Kidney (tissue), 14 donors: ENCODE data around the gene SEMA4A. TPM values are rescaled to one million over a fixed set of nuclear protein-coding genes. Genes with fewer than 3 reads are reported as not detected.

Experiments
- DNase-seq, 5 donors: peaks; one replicate each; pipeline ENCODE4 v3.0.0-alpha.2; 2013 to 2020
- FAIRE-seq: peaks from 2 replicates; lab custom pipeline; 2012; peaks lifted over from hg19 to GRCh38; lab: Jason Lieb, UNC
- H3K27ac ChIP-seq, 2 donors: one replicate each; pipeline ENCODE4 v1.7.0; 2013; ENCODE audit warnings: low read depth in 2 of 2, low read length in 2 of 2, inconsistent platforms in 1 of 2
- H3K27me3 ChIP-seq: one replicate; pipeline ENCODE4 v1.7.1; 2013; ENCODE audit warnings: low read length, inconsistent platforms; ENCODE audit not compliant: control insufficient read depth, insufficient read depth
- H3K36me3 ChIP-seq, 3 donors: one replicate each; pipeline versions ENCODE4 v1.7.0 to v1.7.1; 2013; ENCODE audit warnings: low read length in 3 of 3, control low read depth in 1 of 3, inconsistent platforms in 1 of 3; ENCODE audit not compliant: insufficient read depth in 3 of 3, control insufficient read depth in 2 of 3
- H3K4me1 ChIP-seq, 3 donors: one replicate each; pipeline versions ENCODE4 v1.7.0 to v1.7.1; 2013; ENCODE audit warnings: low read length in 3 of 3, inconsistent platforms in 1 of 3, low read depth in 1 of 3; ENCODE audit not compliant: control insufficient read depth in 2 of 3, insufficient read depth in 2 of 3
- H3K4me3 ChIP-seq, 3 donors: one replicate each; pipeline versions ENCODE4 v1.7.0 to v1.8.1; 2013; ENCODE audit warnings: low read length in 3 of 3, control low read depth in 1 of 3, inconsistent platforms in 1 of 3
- H3K9ac ChIP-seq, 3 donors: one replicate each; pipeline versions ENCODE4 v1.7.0 to v1.7.1; 2013; ENCODE audit warnings: low read length in 3 of 3, control low read depth in 1 of 3, inconsistent platforms in 1 of 3
- H3K9me3 ChIP-seq, 3 donors: one replicate each; pipeline versions ENCODE4 v1.7.0 to v1.7.1; 2013; ENCODE audit warnings: low read length in 3 of 3, control low read depth in 1 of 3, inconsistent platforms in 1 of 3; ENCODE audit not compliant: control insufficient read depth in 2 of 3, insufficient read depth in 1 of 3
- intact Hi-C: fragments of 100-400 bp; cut with DNase I; formaldehyde crosslinking; loops from one replicate; pipeline ENCODE4 v1.11.1; 2022
- polyA plus RNA-seq: library from polyadenylated mRNA; stranded (reverse); fragments of 350-450 nt; fragmentation: Illumina TruSeq; extraction: RNeasy Lipid Tissue Mini Kit (QIAGEN cat#74804); gene quantifications from one replicate; pipeline ENCODE4 v1.2.3, GENCODE V29; 2014; ENCODE audit warnings: low read depth, low replicate concordance; ENCODE audit not compliant: insufficient read depth
- total RNA-seq: library from RNA; stranded (reverse); fragmentation: NEBNext Ultra II Directional; extraction: Animal tissue kit (Norgen Biotek cat#: 25700); gene quantifications from one replicate; pipeline ENCODE4 v1.2.1, GENCODE V29; 2021
- TF ChIP-seq, protein P1 (sequence below): IDR thresholded peaks from 3 replicates; pipeline ENCODE4 v1.5.1; 2012; ENCODE audit warnings: mild to moderate bottlenecking, moderate library complexity, borderline replicate concordance; ENCODE audit not compliant: insufficient read depth; ENCODE audit errors: extremely low read depth
- donor health status: control.
- donor health status: control.
- donor health status: control.
- donor health status: control.
- donor health status: control.
- donor health status: DM: yes; HTN: yes; CAD: no.
- donor health status: Normal renal cell carcinoma (clear cell type).

Gene SEMA4A
- total and polyA plus RNA-seq, 2 donors from 2014 or later, result 16.4 to 45.9 TPM

DNA sequence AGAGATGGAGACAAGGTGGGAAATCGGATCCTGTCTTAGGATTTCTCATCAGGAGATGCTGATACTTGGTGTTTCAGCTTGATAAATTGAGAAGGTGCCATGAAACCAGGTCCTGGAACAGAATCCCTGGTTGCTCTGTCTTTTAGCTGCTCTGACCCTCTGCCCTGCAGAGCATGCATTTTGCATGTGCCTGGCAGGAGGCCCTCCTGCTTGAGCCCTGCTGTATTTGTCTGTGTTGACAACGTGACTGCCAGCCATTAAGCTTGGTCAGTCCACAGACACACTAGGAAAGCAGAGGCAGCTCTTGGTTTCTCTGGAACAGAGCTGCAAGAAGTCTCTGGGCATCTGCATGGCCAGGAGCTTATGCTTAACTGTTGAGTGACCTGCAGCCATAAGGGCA, 43.1 kb downstream of the SEMA4A start:
- no peak overlapping the region for H3K4me3 ChIP-seq
- peaks cover 0 to 32% (median 22%) of the 10 kb centered on the region in 3 donors for H3K4me1 ChIP-seq
- no peak for DNase-seq
- TF ChIP-seq, protein P1, sequence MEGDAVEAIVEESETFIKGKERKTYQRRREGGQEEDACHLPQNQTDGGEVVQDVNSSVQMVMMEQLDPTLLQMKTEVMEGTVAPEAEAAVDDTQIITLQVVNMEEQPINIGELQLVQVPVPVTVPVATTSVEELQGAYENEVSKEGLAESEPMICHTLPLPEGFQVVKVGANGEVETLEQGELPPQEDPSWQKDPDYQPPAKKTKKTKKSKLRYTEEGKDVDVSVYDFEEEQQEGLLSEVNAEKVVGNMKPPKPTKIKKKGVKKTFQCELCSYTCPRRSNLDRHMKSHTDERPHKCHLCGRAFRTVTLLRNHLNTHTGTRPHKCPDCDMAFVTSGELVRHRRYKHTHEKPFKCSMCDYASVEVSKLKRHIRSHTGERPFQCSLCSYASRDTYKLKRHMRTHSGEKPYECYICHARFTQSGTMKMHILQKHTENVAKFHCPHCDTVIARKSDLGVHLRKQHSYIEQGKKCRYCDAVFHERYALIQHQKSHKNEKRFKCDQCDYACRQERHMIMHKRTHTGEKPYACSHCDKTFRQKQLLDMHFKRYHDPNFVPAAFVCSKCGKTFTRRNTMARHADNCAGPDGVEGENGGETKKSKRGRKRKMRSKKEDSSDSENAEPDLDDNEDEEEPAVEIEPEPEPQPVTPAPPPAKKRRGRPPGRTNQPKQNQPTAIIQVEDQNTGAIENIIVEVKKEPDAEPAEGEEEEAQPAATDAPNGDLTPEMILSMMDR, result no peak
- H3K27ac ChIP-seq, result peak overlapping the region in 1 of 2 donors; percentile 10
- peaks cover 3 to 10% (median 3%) of the 10 kb centered on the region in 3 donors for H3K36me3 ChIP-seq
- H3K9me3 ChIP-seq, result no peaks in the 10 kb centered on the region
- H3K9ac ChIP-seq, result no peak overlapping the region
- no peaks in the 10 kb centered on the region for H3K27me3 ChIP-seq
- FAIRE-seq, result no peak
- intact Hi-C loops, result no loop called here

DNA sequence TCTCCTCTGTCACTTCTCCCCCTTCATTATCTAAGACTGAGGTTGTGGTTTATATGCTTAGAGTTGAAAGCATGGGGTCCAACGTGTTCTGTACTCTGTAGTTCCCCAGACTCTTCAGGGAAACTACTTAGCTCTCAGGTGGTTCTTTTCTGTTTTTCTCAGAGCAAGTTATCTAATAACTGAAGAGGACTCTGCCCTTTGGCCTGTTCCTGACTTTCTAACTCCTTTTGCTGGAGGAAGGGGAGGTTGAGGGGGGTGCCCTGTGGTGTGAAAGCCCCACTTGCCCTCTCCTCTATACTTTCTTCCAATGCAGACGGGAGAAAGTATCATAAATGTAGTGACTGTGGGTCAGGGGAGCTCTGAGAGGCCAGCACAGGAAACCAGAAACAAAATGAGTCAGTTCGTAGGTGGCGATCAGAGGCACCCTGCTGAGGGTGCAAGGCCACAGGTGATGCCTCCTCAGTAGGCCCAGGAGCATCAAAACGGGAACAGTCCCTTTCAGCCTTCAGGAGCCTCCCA, 45.5 kb downstream of the SEMA4A start:
- peaks cover 0 to 37% (median 23%) of the 10 kb centered on the region in 3 donors for H3K4me1 ChIP-seq
- no peak overlapping the region for H3K9ac ChIP-seq
- peaks cover 3 to 18% (median 3%) of the 10 kb centered on the region in 3 donors for H3K36me3 ChIP-seq
- DNase-seq, result peak in 2 of 5 donors; percentile 10 to 31
- peak overlapping the region; percentile 23 to 65 for H3K27ac ChIP-seq
- no peak for FAIRE-seq
- intact Hi-C loops, result no loop called here
- no peaks in the 10 kb centered on the region for H3K9me3 ChIP-seq
- TF ChIP-seq, protein P1, result no peak
- H3K4me3 ChIP-seq, result peak overlapping the region in 1 of 3 donors; percentile 22
- H3K27me3 ChIP-seq, result no peaks in the 10 kb centered on the region

DNA sequence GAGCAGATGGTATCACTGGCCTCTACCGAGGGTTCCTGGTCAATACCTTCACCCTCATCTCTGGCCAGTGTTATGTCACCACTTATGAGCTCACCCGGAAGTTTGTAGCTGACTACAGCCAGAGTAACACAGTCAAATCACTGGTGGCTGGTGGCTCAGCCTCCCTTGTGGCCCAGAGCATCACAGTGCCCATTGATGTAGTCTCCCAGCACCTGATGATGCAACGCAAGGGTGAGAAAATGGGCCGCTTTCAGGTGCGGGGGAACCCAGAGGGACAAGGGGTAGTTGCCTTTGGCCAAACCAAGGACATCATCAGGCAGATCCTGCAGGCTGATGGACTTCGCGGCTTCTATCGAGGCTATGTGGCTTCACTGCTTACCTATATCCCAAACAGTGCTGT, 46.7 kb downstream of the SEMA4A start:
- H3K27ac ChIP-seq, result no peak overlapping the region
- peaks cover 0 to 37% (median 19%) of the 10 kb centered on the region in 3 donors for H3K4me1 ChIP-seq
- no peak overlapping the region for H3K4me3 ChIP-seq
- DNase-seq (no peak), FAIRE-seq (no peak)
- H3K9ac ChIP-seq, result no peak overlapping the region
- TF ChIP-seq, protein P1, result no peak
- no peaks in the 10 kb centered on the region for H3K27me3 ChIP-seq
- no peaks in the 10 kb centered on the region for H3K9me3 ChIP-seq
- H3K36me3 ChIP-seq, result peaks cover 3 to 18% (median 3%) of the 10 kb centered on the region in 3 donors
- intact Hi-C loops, result no loop called here
